ENCODE results near the gene KYNU. TPM values are rescaled to one million over a fixed set of nuclear protein-coding genes. Genes with fewer than 3 reads are reported as not detected.

KYNU gene
- total and polyA plus RNA-seq, 2 donors (not counting 1 experiment from before 2014, with no cell fraction given): 0.26 to 4.6 TPM

DNA sequence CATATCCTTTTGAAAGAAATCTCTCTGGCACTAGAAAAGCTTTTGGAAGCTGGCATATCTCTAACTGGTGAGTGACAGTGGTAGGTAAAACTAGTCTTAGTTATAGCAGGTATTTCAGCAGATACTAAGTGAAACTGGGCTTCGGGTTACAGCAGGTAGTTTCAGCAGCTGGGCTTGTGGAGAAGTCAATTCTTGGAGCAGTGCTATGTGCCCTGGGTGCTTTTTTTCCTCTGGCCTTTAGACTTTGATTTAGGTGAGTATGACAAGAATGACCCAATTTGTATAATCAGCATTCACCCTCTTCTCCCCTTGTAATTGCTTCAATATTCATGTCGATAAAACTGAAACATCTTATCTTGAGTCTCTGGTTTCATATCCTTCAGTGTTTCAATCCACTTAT, 123.1 kb downstream of the KYNU start:
- Histone ChIP-seq H3K4me1 (ENCODE audit: control insufficient read depth, extremely low read depth, insufficient read depth, low read length) (no peaks in the 10 kb centered on the region), H3K4me2 (ENCODE audit: extremely low read depth, insufficient read depth, low read length) (no peak overlapping the region), H3K36me3 (ENCODE audit: control insufficient read depth, insufficient read depth, low read length) (no peaks in the 10 kb centered on the region), H3K27ac (ENCODE audit: insufficient read depth, low read length) (no peak overlapping the region), H3K9ac (ENCODE audit: insufficient read depth, low read length) (no peak overlapping the region), H4K20me1 (ENCODE audit: control insufficient read depth, extremely low read depth, insufficient read depth, low read length) (no peaks in the 10 kb centered on the region), H3K4me3 (replicated peaks in 1 of 4; ENCODE audit: control extremely low read depth in 1 of 4, insufficient read depth in 1 of 4, low read depth in 3 of 4, low read length in 4 of 4) (no peak overlapping the region), H2AFZ (ENCODE audit: low read length) (no peak overlapping the region), H3K9me3 (ENCODE audit: control insufficient read depth, insufficient read depth, low read depth, low read length) (no peaks in the 10 kb centered on the region), H3K27me3 (ENCODE audit: control insufficient read depth, insufficient read depth, low read length) (no peaks in the 10 kb centered on the region), H3K79me2 (ENCODE audit: control insufficient read depth, insufficient read depth, low read length) (no peaks in the 10 kb centered on the region)
- no peak for TF ChIP-seq EZH2 (IDR thresholded peaks at IDR 0.05; ENCODE audit: low read length, missing control alignments)
- TF ChIP-seq, protein P1, sequence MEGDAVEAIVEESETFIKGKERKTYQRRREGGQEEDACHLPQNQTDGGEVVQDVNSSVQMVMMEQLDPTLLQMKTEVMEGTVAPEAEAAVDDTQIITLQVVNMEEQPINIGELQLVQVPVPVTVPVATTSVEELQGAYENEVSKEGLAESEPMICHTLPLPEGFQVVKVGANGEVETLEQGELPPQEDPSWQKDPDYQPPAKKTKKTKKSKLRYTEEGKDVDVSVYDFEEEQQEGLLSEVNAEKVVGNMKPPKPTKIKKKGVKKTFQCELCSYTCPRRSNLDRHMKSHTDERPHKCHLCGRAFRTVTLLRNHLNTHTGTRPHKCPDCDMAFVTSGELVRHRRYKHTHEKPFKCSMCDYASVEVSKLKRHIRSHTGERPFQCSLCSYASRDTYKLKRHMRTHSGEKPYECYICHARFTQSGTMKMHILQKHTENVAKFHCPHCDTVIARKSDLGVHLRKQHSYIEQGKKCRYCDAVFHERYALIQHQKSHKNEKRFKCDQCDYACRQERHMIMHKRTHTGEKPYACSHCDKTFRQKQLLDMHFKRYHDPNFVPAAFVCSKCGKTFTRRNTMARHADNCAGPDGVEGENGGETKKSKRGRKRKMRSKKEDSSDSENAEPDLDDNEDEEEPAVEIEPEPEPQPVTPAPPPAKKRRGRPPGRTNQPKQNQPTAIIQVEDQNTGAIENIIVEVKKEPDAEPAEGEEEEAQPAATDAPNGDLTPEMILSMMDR (conservative IDR thresholded peaks at IDR 0.05 in 1 of 2, IDR thresholded peaks at IDR 0.05 in 1 of 2; ENCODE audit: low read depth in 1 of 2, low read length in 2 of 2): no peak
- DNase-seq (ENCODE audit: low read depth in 2 of 2): no peak

GRCh38 chr2:143001501-143001900, 124.0 kb downstream of the KYNU start:
- peak; percentile 13 to 23 for DNase-seq (ENCODE audit: low read depth in 2 of 2)

GRCh38 chr2:143015656-143016055, 138.2 kb downstream of the KYNU start:
- no peaks in the 10 kb centered on the region for H3K9me3 ChIP-seq (ENCODE audit: control insufficient read depth, insufficient read depth, low read depth, low read length)
- DNase-seq (ENCODE audit: low read depth in 2 of 2): peak in 1 of 2 donors; percentile 39
- H2AFZ ChIP-seq (ENCODE audit: low read length): no peak overlapping the region
- no peaks in the 10 kb centered on the region for H4K20me1 ChIP-seq (ENCODE audit: control insufficient read depth, extremely low read depth, insufficient read depth, low read length)
- TF ChIP-seq EZH2 (IDR thresholded peaks at IDR 0.05; ENCODE audit: low read length, missing control alignments): no peak
- TF ChIP-seq, protein P1 (conservative IDR thresholded peaks at IDR 0.05 in 1 of 2, IDR thresholded peaks at IDR 0.05 in 1 of 2; ENCODE audit: low read depth in 1 of 2, low read length in 2 of 2): no peak
- H3K9ac ChIP-seq (ENCODE audit: insufficient read depth, low read length): no peak overlapping the region
- no peak overlapping the region for H3K27ac ChIP-seq (ENCODE audit: insufficient read depth, low read length)
- H3K4me2 ChIP-seq (ENCODE audit: extremely low read depth, insufficient read depth, low read length): no peak overlapping the region
- peak overlapping the region in 2 of 4 experiments; percentile 12 to 57 for H3K4me3 ChIP-seq (replicated peaks in 1 of 4; ENCODE audit: control extremely low read depth in 1 of 4, insufficient read depth in 1 of 4, low read depth in 3 of 4, low read length in 4 of 4)
- H3K36me3 ChIP-seq (ENCODE audit: control insufficient read depth, insufficient read depth, low read length): no peaks in the 10 kb centered on the region
- H3K79me2 ChIP-seq (ENCODE audit: control insufficient read depth, insufficient read depth, low read length): no peaks in the 10 kb centered on the region
- no peaks in the 10 kb centered on the region for H3K4me1 ChIP-seq (ENCODE audit: control insufficient read depth, extremely low read depth, insufficient read depth, low read length)
- H3K27me3 ChIP-seq (ENCODE audit: control insufficient read depth, insufficient read depth, low read length): no peaks in the 10 kb centered on the region

More at GRCh38 chr2:143001501-143001900, 124.0 kb downstream of the KYNU start:
- Histone ChIP-seq H3K4me2 (ENCODE audit: extremely low read depth, insufficient read depth, low read length) (no peak overlapping the region), H3K36me3 (ENCODE audit: control insufficient read depth, insufficient read depth, low read length) (no peaks in the 10 kb centered on the region), H3K79me2 (ENCODE audit: control insufficient read depth, insufficient read depth, low read length) (no peaks in the 10 kb centered on the region), H3K4me1 (ENCODE audit: control insufficient read depth, extremely low read depth, insufficient read depth, low read length) (no peaks in the 10 kb centered on the region), H3K27ac (ENCODE audit: insufficient read depth, low read length) (no peak overlapping the region), H3K4me3 (replicated peaks in 1 of 4; ENCODE audit: control extremely low read depth in 1 of 4, insufficient read depth in 1 of 4, low read depth in 3 of 4, low read length in 4 of 4) (no peak overlapping the region), H3K9me3 (ENCODE audit: control insufficient read depth, insufficient read depth, low read depth, low read length) (no peaks in the 10 kb centered on the region), H4K20me1 (ENCODE audit: control insufficient read depth, extremely low read depth, insufficient read depth, low read length) (no peaks in the 10 kb centered on the region), H3K27me3 (ENCODE audit: control insufficient read depth, insufficient read depth, low read length) (no peaks in the 10 kb centered on the region), H2AFZ (ENCODE audit: low read length) (no peak overlapping the region), H3K9ac (ENCODE audit: insufficient read depth, low read length) (no peak overlapping the region)
- no peak for TF ChIP-seq EZH2 (IDR thresholded peaks at IDR 0.05; ENCODE audit: low read length, missing control alignments)
- TF ChIP-seq, protein P1 (conservative IDR thresholded peaks at IDR 0.05 in 1 of 2, IDR thresholded peaks at IDR 0.05 in 1 of 2; ENCODE audit: low read depth in 1 of 2, low read length in 2 of 2): no peak

All from fibroblast of lung (primary cell).